Fibroblast of gingiva (primary cell): ENCODE results near the gene RPA3.

Experiments used
- DNase-seq: peaks from one replicate; pipeline ENCODE4 v3.0.0-alpha.2; 2011; ENCODE audit warnings: low read depth

RPA3 gene

GRCh38 chr7:7718492-7718891 is at the start of gene RPA3:
Gene RPA3 (minus strand): TSS chr7:7718607. CDS start chr7:7640418, 78,189 bp downstream.
- DNase-seq, result no peak

GRCh38 chr7:7766671-7767070 is 48.3 kb upstream of the RPA3 start:
- DNase-seq, result peak; percentile 39

- no peak for DNase-seq
These were observed 47.0 kb upstream of the RPA3 start for GRCh38 chr7:7765422-7765821.

- DNase-seq, result no peak
These were observed 46.4 kb upstream of the RPA3 start for GRCh38 chr7:7764520-7765396.

GRCh38 chr7:7761974-7762779 is 43.8 kb upstream of the RPA3 start:
- peak; percentile 38 for DNase-seq

- DNase-seq, result peak; percentile 63
These were observed 43.0 kb upstream of the RPA3 start for GRCh38 chr7:7761340-7761973.

- DNase-seq, result no peak
These were observed 39.2 kb upstream of the RPA3 start for GRCh38 chr7:7757576-7757975.

- no peak for DNase-seq
These were observed 38.2 kb upstream of the RPA3 start for GRCh38 chr7:7756577-7756976.

GRCh38 chr7:7751243-7752092 is 33.1 kb upstream of the RPA3 start:
- no peak for DNase-seq

GRCh38 chr7:7750571-7751242 is 32.3 kb upstream of the RPA3 start:
- DNase-seq, result no peak

GRCh38 chr7:7746458-7746857 is 28.1 kb upstream of the RPA3 start:
- no peak for DNase-seq

GRCh38 chr7:7745966-7746365 is 27.6 kb upstream of the RPA3 start:
- no peak for DNase-seq

GRCh38 chr7:7745258-7745657 is 26.9 kb upstream of the RPA3 start:
- no peak for DNase-seq

- DNase-seq, result no peak
These were observed 23.8 kb upstream of the RPA3 start for GRCh38 chr7:7742223-7742622.

GRCh38 chr7:7740037-7740355 is 21.6 kb upstream of the RPA3 start:
- DNase-seq, result no peak

GRCh38 chr7:7739204-7740036 is 21.0 kb upstream of the RPA3 start:
- DNase-seq, result no peak

- DNase-seq, result no peak
These were observed 20.2 kb upstream of the RPA3 start for GRCh38 chr7:7738622-7739021.

- DNase-seq, result no peak
These were observed 19.8 kb upstream of the RPA3 start for GRCh38 chr7:7738177-7738576.

- DNase-seq, result no peak
These were observed 19.3 kb upstream of the RPA3 start for GRCh38 chr7:7737674-7738073.

GRCh38 chr7:7736671-7737070 is 18.3 kb upstream of the RPA3 start:
- DNase-seq, result no peak
